HCT116 (cell line): ENCODE results near the gene GREM2. TPM values are rescaled to one million over a fixed set of nuclear protein-coding genes. Genes with fewer than 3 reads are reported as not detected.

Experiments
- ATAC-seq: fragments of 200-7000 bp; cut with Tn5 transposase; 2 replicates; pipeline ENCODE4 v1.9.1; 2020; ENCODE audit warnings: mild to moderate bottlenecking, moderate library complexity
- BruUV-seq: library from RNA; stranded (reverse); fragments of 400-500 nt; replicated peaks from 2 replicates; lab custom pipeline; 2021; lab: Mats Ljungman, UMichigan
- CTCF ChIA-PET: fragments of 300-600 bp; sonication (Branson Sonifier 250); formaldehyde crosslinking; loops from one replicate; lab custom pipeline; 2021; ENCODE audit warnings: antibody characterized with exemption; lab: Charles Lee
- POLR2A ChIA-PET: fragments of 300-600, 350-600 bp; sonication (Branson Sonifier 250); formaldehyde crosslinking; loops from one replicate; lab custom pipeline; 2021; ENCODE audit warnings: antibody characterized with exemption; lab: Charles Lee
- RAD21 ChIA-PET, 2 experiments: fragments of 300-600 bp; sonication (Branson Sonifier 250); formaldehyde crosslinking; loops; one replicate each; lab custom pipeline; 2023; ENCODE audit warnings: low total read pairs in 2 of 2; ENCODE audit not compliant: uncharacterized antibody in 2 of 2, unreplicated experiment in 2 of 2, low non-redundant PET in 1 of 2; lab: Charles Lee
- DNase-seq: peaks from one replicate; pipeline ENCODE4 v3.0.0-alpha.2; 2010; ENCODE audit warnings: low read depth, low spot score
- H2AFZ ChIP-seq: fragments of 200-600 bp; shearing (Covaris generic), sonication (generic); 2 replicates; pipeline ENCODE4 v1.6.1; 2017; ENCODE audit warnings: low read depth, mixed run types, mixed read lengths, antibody characterized with exemption, low read length; ENCODE audit not compliant: poor library complexity, severe bottlenecking
- H3K27ac ChIP-seq: 2 replicates; pipeline ENCODE4 v1.5.1; 2012; ENCODE audit warnings: low read depth, low read length
- H3K27me3 ChIP-seq: fragments of 200-600 bp; sonication (generic); 2 replicates; pipeline ENCODE4 v1.6.1; 2016; ENCODE audit warnings: mixed run types, low read length, mixed read lengths; ENCODE audit not compliant: insufficient read depth
- H3K36me3 ChIP-seq, 2 experiments: fragments of 200-500 bp in 1 of 2; fragments of 200-600 bp in 1 of 2; sonication (Bioruptor generic) in 1 of 2; sonication (generic) in 1 of 2; 2 replicates each; pipeline versions ENCODE4 v1.5.1 to v1.6.1; 2014 to 2016; ENCODE audit warnings: low read length in 2 of 2, inconsistent platforms in 1 of 2, mixed read lengths in 1 of 2, mixed run types in 1 of 2; ENCODE audit not compliant: insufficient read depth in 2 of 2, control insufficient read depth in 1 of 2
- H3K4me1 ChIP-seq, 2 experiments: fragments of 200-600 bp in 1 of 2; sonication (generic) in 1 of 2; 2 replicates each; pipeline versions ENCODE4 v1.5.1 to v1.6.1; 2012 to 2017; ENCODE audit warnings: low read length in 2 of 2, inconsistent platforms in 1 of 2, mild to moderate bottlenecking in 1 of 2, mixed read lengths in 1 of 2, mixed run types in 1 of 2, moderate library complexity in 1 of 2; ENCODE audit not compliant: insufficient read depth in 2 of 2, control insufficient read depth in 1 of 2
- H3K4me2 ChIP-seq: fragments of 200-600 bp; sonication (generic); 2 replicates; pipeline ENCODE4 v1.6.1; 2017; ENCODE audit warnings: mixed run types, low read length, mixed read lengths
- H3K4me3 ChIP-seq, 2 experiments: fragments of 200-600 bp in 1 of 2; sonication (generic) in 1 of 2; replicated peaks in 1 of 2; 2 replicates each; pipeline ENCODE4 v1.5.1; 2011 to 2016; ENCODE audit warnings: low read length in 2 of 2, control low read depth in 1 of 2, low read depth in 1 of 2, mild to moderate bottlenecking in 1 of 2, mixed read lengths in 1 of 2, mixed run types in 1 of 2
- H3K79me2 ChIP-seq: fragments of 200-600 bp; sonication (generic); 2 replicates; pipeline ENCODE4 v1.6.1; 2017; ENCODE audit warnings: mild to moderate bottlenecking, mixed run types, low read length, moderate library complexity, mixed read lengths; ENCODE audit not compliant: insufficient read depth
- H3K9ac ChIP-seq: fragments of 200-600 bp; sonication (generic); 2 replicates; pipeline ENCODE4 v1.6.1; 2016; ENCODE audit warnings: low read length, mixed read lengths
- H3K9me2 ChIP-seq: fragments of 200-600 bp; sonication (generic), shearing (Covaris generic); 2 replicates; pipeline ENCODE4 v1.6.1; 2017; ENCODE audit warnings: mixed run types, mild to moderate bottlenecking, moderate library complexity; ENCODE audit not compliant: insufficient read depth
- H3K9me3 ChIP-seq, 2 experiments: fragments of 200-500 bp in 1 of 2; fragments of 200-600 bp in 1 of 2; sonication (Bioruptor generic) in 1 of 2; sonication (generic) in 1 of 2; 2 replicates each; pipeline ENCODE4 v1.6.1; 2014 to 2017; ENCODE audit warnings: low read length in 2 of 2, mixed read lengths in 2 of 2, inconsistent platforms in 1 of 2, low read depth in 1 of 2, mild to moderate bottlenecking in 1 of 2, mixed run types in 1 of 2, moderate library complexity in 1 of 2; ENCODE audit not compliant: control insufficient read depth in 1 of 2, insufficient read depth in 1 of 2
- H4K20me1 ChIP-seq: fragments of 200-600 bp; sonication (generic), shearing (Covaris generic); 2 replicates; pipeline ENCODE4 v1.6.1; 2017; ENCODE audit warnings: mixed run types, mild to moderate bottlenecking, moderate library complexity; ENCODE audit not compliant: insufficient read depth
- ATF3 ChIP-seq: IDR thresholded peaks from 2 replicates; pipeline ENCODE4 v1.6.1; 2012
- CBX3 ChIP-seq: IDR thresholded peaks from 2 replicates; pipeline ENCODE4 v1.6.1; 2012; ENCODE audit warnings: low read depth
- EGR1 ChIP-seq: IDR thresholded peaks from 2 replicates; pipeline ENCODE4 v1.6.1; 2012; ENCODE audit warnings: low read depth
- ELF1 ChIP-seq: IDR thresholded peaks from 2 replicates; pipeline ENCODE4 v1.6.1; 2012; ENCODE audit warnings: low read depth, borderline replicate concordance
- FOSL1 ChIP-seq: IDR thresholded peaks from 2 replicates; pipeline ENCODE4 v1.6.1; 2012; ENCODE audit warnings: low read depth
- JUND ChIP-seq: IDR thresholded peaks from 2 replicates; pipeline ENCODE4 v1.6.1; 2012
- POLR2A ChIP-seq: IDR thresholded peaks from 2 replicates; pipeline ENCODE4 v1.7.0; 2011; ENCODE audit warnings: borderline replicate concordance; ENCODE audit not compliant: insufficient read depth, insufficient read length; ENCODE audit errors: extremely low read depth
- POLR2AphosphoS5 ChIP-seq: IDR thresholded peaks from 2 replicates; pipeline ENCODE4 v1.6.1; 2011; ENCODE audit warnings: mild to moderate bottlenecking, low read depth, low read length, moderate library complexity
- RAD21 ChIP-seq: IDR thresholded peaks from 2 replicates; pipeline ENCODE4 v1.6.1; 2012; ENCODE audit warnings: low read depth, mild to moderate bottlenecking
- SIN3A ChIP-seq: IDR thresholded peaks from 2 replicates; pipeline ENCODE4 v1.6.1; 2012; ENCODE audit warnings: low read depth
- SRF ChIP-seq: IDR thresholded peaks from 2 replicates; pipeline ENCODE4 v1.6.1; 2012; ENCODE audit warnings: low read depth
- TCF7L2 ChIP-seq: IDR thresholded peaks from 2 replicates; pipeline ENCODE4 v1.7.0; 2011; ENCODE audit warnings: borderline replicate concordance, inconsistent platforms; ENCODE audit not compliant: insufficient read depth, insufficient read length; ENCODE audit errors: extremely low read depth
- ZBTB33 ChIP-seq: IDR thresholded peaks from 2 replicates; pipeline ENCODE4 v1.6.1; 2011; ENCODE audit warnings: mild to moderate bottlenecking, low read length, moderate library complexity; ENCODE audit not compliant: insufficient replicate concordance; ENCODE audit errors: extremely low read depth
- ZFX ChIP-seq: fragments of 450-650 bp; IDR thresholded peaks from 2 replicates; pipeline ENCODE4 v1.6.1; 2017
- ZNF274 ChIP-seq: fragments of 200-500 bp; sonication (Bioruptor generic); IDR thresholded peaks from 2 replicates; pipeline ENCODE4 v1.6.1; 2014; ENCODE audit warnings: mild to moderate bottlenecking, low read depth, low read length, inconsistent platforms
- intact Hi-C: fragments of 100-400 bp; cut with micrococcal nuclease; formaldehyde crosslinking; loops from 2 replicates; pipeline ENCODE4 v1.10.0; 2022
- total RNA-seq: library from RNA; stranded (reverse); gene quantifications from one replicate; pipeline ENCODE4 v1.2.1, GENCODE V29; 2021; ENCODE audit not compliant: unreplicated experiment
- TF ChIP-seq, protein P1 (sequence below): IDR thresholded peaks from 2 replicates; pipeline ENCODE4 v1.6.1; 2012

Gene GREM2
- total RNA-seq, 1 experiment from 2014 or later, result not detected

GRCh38 chr1:240441669-240442068 lies 170.3 kb downstream of the GREM2 start:
- POLR2A ChIA-PET, result no interaction called here
- no peak overlapping the region for H3K4me3 ChIP-seq
- no peak overlapping the region for H3K27ac ChIP-seq
- no peaks in the 10 kb centered on the region for H3K4me1 ChIP-seq
- CTCF ChIA-PET, result no interaction called here
- no peaks in the 10 kb centered on the region for H4K20me1 ChIP-seq
- RAD21 ChIA-PET, result no interaction called here
- H3K27me3 ChIP-seq, result no peaks in the 10 kb centered on the region
- no peaks in the 10 kb centered on the region for H3K79me2 ChIP-seq
- TF ChIP-seq ATF3 (no peak), JUND (no peak), SIN3A (no peak), ELF1 (no peak), RAD21 (no peak), ZFX (no peak), FOSL1 (no peak), ZBTB33 (no peak), SRF (no peak), CBX3 (no peak), POLR2AphosphoS5 (no peak), ZNF274 (no peak), TCF7L2 (no peak), EGR1 (no peak), POLR2A (no peak)
- TF ChIP-seq, protein P1, sequence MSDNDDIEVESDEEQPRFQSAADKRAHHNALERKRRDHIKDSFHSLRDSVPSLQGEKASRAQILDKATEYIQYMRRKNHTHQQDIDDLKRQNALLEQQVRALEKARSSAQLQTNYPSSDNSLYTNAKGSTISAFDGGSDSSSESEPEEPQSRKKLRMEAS, result no peak
- TF ChIP-seq, all 23 proteins: peak for 0
- Histone ChIP-seq H3K36me3 (no peaks in the 10 kb centered on the region), H3K9ac (no peak overlapping the region), H2AFZ (no peak overlapping the region), H3K9me3 (peaks cover 7 to 39% of the 10 kb centered on the region in 2 experiments; a peak in 2 of 4 replicates), H3K9me2 (no peaks in the 10 kb centered on the region), H3K4me2 (no peak overlapping the region)
- no TSS peak for BruUV-seq
- ATAC-seq (no peak), DNase-seq (no peak)
- intact Hi-C loops, result no loop called here
